ENCODE results near the gene CKS1B.

The CKS1B gene

DNA sequence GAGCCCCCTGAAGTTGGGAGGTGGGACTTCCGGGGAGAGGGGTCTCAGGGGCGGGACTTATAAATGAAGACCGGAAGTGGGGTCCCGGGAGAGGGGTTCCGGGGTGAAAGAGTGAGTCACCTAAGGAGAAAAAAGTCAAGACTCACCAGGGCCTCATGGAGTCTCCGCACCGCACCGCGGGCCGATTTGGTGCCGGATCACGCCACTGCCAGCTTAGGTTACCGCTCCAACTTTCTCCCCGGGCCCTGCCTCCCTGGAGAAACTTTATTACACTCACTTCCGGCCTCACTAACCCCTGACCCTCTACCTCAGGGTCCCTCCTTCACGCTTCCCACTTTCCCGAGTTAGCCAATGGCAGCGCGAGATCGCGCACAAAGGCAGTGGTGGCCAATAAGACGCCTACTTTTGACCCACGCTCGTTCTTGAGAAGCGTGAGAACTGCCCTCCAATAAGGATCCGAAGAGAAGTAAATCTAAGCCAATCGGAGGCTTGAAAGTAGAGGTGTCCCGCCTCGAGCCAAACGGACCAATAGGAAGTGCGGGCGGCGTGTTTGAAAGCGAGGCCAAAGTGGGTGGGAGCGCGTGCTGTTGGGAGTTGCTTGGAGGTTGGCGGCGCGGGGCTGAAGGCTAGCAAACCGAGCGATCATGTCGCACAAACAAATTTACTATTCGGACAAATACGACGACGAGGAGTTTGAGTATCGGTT is at the start of gene CKS1B:
CKS1B (plus strand) TSS at position 580 of the 706 bp plus-strand sequence; CDS start at position 645, 65 bp downstream.
- peak; percentile 91 for DNase-seq (ENCODE audit: low spot score)

DNA sequence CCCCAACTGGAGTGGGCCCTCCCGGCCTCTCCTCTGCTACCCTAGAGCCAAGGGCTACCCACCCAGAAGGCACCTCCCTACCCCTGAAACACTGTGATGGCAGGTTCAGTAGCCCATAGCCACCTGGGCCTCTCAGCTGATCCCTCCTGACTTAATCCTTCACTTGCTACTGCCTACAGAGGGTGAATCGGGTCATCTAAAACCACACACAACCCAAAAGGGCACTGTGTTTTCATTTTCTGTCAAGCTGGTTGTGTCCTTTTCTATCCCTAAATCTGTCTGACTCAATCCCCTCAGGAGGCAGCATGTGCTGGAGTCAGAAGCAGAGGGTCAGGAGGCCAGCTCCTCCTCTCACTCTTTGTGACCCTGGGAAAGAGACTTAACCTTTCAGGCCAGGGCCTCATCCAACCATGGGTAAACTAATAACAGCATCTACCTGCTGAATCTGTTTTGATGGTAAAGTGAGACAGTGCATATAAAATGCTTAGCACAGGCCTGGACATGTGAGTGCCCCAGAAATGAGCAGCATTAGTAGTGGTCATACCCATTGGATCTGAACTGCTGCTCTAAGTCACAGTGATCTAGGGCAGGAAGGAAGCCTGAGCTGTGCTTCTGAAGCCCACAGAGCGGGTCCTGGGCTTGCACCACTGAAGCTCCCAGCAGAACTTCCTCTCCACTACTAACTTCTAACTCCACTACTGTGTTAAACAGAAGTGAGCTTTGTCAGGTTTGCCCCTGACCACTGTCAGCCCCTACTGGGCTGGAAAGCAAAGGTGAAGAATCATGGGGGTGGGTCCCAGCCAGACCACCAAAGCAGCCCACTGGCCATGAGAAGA is 48.9 kb upstream of the CKS1B start:
- no peak for DNase-seq (ENCODE audit: low spot score)

DNA sequence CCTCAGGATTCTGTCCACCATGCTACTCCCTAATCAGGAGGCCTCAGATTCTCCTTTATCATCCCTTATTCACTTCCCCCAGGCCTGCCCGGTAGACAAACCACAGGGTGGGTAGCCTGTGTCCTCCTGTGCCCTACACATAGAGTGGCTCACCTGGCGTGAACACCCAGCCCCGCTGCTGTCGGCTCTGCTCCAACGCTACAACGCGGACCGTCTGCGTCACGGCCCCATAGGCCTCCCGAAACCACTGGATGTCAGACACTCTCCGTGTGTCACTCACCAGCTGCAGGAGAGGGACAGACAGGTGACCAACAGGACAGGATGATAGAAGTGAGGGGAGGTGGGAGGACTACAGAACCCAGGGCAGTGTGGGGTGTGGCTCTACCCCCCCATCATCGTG is 48.3 kb upstream of the CKS1B start:
- DNase-seq (ENCODE audit: low spot score) = no peak

DNA sequence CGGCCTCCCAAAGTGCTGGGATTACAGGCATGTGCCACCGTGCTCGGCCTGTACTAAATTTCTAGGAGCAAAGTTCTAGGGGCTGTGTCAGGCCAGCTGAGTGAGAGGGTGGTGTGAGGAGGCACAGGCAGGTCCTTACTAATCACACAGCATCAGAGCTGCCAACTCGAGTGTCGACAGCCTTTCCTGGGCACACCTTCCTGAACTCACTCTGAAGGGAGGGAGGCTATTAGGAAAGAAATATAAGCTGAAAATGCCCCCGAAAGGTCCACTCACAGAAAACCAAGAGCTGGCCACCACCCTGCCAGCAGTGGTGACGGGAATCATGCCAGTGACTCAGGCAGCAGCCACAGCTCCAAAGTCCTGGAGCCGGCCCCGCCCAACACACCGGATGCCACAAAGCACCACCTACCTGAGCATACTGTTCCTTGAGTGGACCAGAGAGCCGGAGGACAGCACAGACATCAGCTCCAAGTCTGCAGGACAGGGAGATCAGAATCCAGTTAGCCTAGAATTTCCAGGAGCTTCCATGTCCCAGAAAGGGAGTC is 42.5 kb upstream of the CKS1B start:
- peak; percentile 30 for DNase-seq (ENCODE audit: low spot score)

DNA sequence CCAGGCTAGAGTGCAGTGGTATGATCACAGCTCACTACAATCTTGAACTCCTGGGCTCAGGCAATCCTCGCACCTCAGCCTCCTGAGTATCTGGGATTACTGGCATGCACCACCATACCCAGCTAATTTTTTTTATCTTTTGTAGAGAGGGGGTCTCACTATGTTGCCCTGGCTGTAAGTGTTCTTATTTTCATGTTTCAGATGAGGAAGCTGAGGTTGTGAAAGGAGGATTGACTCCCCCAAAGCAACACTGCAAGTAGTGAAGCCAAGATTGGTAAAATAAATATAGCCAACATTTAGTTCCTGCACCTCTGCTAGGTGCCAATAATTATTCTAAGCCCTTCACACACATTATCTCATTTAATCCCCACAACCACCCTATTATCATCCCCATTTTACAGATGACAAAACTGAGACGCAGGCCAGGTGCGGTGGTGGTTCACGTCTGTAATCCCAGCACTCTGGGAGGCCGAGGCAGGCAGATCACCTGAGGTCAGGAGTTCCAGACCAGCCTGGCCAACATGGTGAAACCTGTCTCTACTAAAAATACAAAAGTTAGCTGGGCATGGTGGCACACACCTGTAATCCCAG is 40.0 kb upstream of the CKS1B start:
- no peak for DNase-seq (ENCODE audit: low spot score)

DNA sequence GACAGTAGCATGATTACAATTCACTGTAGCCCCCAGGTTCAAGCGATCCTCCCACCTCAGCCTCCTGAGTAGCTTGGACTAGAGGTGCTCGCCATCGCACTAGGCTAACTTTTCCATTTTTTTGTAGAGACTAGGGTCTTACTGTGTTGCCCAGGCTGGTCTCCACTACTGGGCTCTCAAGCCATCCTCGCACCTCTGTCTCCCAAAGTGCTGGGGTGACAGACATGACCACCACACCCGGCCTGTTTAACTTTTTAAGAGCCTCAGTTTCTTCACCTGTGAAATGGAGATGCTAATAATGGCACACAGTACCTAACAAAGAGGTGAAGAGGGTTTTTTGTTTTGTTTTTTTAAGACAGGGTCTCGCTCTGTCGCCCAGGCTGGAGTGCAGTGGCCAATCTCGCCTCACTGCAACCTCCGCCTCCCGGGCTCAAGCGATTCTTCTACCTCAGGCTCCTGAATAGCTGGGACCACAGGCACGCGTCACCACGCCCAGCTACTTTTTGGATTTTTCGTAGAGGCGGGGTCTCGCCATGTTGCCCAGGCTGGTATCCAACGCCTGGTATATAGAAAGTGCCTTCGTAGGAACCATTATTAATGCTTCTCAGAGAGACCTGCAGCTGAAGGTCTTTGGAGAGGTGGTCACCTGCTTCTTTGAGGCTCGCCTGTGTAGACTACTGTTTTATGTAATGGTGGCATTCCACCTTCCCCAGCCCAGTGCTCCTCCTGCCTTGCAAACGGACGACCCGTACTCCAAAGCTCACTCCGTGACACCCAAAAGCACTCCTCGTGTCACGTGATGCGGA is 38.5 kb upstream of the CKS1B start:
- DNase-seq (ENCODE audit: low spot score) = no peak

DNA sequence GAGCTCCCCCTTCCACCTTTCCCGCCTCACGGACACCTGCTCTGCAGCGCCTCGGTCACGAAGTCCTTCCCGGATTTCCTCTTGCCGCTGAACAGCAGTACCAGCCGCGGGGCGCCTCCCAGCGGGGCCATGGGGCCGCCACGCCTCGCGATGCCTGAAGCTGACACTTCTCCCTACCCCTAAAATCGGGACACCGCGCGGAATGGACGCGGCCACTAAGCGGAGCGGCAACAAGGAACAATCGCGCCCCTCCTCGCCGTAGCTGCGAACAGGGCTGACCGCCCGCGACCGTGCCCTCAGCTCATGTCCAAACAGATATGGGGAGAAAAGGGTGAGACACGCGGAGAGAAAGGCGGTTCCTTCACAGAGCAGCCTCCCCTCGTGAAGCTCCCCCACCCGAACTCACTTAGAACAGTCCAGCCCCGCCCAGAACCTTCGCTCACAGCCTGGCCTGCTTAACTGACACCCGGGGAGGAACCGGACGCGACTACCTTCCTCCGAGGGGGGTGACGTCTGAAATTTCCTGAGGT is 37.9 kb upstream of the CKS1B start, which contains the start of gene PMVK:
PMVK (minus strand) TSS at position 165 of the 530 bp plus-strand sequence; CDS start at position 131, 34 bp downstream.
- peak; percentile 97 for DNase-seq (ENCODE audit: low spot score)

DNA sequence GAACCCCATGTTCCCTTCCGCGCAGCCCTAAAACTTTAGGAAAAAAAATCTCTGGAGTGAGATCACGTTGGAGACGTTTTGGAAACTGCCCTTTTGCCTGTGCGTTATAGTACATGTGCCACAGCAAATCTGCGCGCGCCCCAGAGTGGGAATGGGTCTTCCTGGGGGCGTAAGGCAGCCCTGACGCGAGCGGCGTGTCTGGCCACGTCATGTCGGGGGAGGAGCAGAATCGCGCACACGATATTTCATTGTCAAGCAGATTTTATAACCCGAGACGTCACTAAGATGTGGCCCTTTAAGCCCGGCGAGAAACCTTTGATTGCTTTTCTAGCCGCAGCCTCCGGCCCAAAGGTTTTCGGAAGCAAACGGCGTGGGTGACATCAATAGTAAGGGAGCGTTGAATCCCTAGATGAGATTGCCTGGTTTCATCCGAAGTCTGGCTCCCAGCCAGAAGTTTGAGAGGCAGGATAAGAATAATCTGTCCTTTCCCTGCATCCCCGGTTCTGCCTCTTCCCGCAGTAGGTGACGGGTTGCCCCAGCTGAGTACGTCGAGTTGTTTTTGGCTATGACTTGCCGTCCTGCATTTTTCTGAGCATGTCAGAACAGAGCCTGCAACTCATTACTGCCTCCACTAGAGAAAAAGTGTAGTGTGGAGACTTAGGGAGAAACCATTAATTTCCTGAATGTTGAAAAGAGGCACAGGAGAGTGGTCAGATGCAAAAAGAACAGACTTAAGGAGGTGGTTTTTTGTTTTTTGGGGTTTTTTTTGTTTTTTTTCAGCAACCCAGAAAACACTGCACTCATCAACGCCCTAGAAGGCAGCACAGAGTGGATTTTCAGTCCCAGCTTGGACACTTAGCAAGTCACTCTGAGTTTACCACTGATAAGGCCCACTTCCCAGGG is 37.1 kb upstream of the CKS1B start:
- DNase-seq (ENCODE audit: low spot score) = peak; percentile 95

DNA sequence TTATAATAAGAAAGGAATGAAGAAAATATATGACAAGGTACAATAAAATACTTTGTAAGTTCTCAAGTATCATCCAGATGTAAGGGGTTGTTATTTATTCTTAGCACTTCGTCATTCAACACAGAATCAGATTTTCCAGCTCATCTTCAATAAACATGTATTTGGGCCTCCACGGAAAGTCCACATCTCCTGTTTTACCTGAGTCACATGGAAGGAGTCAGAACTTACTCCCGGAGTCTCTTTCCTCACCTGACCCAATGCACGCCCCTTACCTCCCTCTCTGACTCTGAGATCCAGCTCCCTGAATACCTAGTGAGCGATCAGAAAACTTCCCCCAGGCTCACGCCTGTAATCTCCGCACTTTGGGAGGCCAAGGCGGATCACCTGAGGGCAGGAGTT is 36.5 kb upstream of the CKS1B start:
- no peak for DNase-seq (ENCODE audit: low spot score)

DNA sequence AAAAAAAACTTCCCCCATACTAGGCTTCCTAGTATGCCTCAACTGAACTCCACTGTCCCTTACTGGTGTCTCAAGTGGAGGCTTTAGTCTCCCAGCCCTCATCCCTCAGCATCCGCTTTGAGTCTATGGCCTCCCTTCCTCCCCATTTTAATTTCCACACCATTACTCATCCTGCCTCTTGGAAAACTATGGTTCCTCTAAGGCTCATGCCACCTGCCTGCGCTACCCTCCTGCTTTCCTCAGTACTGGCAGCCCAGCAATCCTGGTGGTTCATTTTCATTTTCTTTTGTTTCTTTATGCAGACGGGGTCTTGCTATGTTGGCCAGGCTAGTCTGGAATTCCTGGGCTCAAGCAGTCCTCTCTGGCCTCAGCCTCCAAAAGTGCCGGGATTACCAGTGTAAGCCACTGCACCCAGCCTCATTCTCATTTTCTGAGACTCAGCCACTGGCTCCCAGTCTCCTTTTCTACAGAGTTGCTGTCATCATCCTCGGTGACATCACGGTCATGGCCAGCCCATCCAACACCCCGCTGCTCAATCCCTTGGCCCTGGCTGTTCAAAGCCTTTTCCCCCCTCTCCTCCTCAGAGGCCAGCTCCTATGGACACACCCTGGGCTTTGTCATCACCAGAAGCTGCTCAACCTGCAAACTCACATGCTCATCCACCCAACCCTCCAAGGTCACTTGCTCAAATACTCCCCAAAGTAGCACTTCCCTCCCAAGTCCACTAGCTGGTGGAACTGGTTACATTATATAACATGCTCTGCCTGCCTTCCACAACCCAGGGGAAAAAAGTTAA is 35.7 kb upstream of the CKS1B start:
- no peak for DNase-seq (ENCODE audit: low spot score)

DNA sequence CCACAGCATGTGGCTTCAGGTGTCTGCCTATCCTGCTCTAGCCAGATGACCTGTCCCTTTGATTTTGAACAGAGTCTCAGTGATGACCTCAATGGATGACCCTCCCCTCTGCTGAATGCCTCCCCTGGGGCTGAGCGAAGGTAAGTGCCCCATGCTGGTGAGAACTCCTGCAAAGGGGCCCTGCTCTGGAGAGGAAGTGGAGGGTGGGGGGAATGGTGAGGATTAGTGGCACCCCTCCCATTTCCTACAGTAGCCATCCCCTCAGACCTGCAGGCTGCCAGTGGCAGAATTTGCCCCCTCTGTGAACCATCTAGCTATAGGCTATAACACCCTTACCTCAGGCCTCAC is 34.3 kb upstream of the CKS1B start:
- DNase-seq (ENCODE audit: low spot score) = no peak

DNA sequence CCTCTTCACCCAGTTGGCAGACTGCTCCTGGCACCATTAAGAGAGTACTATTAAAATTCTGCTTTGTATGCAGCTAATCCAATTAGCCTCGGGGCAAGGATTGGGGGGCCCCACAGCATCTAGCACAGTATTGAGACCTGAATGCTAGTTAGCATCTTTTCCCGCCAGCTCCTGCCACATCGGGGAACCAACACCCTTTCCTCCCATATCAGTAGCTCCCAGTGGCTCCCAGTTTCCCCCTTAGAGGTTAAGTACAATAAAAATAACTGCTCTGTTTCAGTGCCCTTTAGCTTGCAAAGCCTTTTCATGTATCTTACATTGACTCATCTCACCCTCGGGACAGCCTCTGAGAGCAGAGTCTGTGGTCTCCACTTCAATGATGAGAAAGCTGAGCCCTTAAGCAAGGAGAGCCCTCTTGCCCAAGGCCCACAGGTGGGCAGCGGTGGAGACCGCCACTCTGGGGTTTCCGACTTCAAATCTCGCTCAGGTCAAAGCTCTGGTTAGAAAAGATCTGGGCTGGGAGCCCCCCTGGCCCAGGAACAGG is 33.8 kb upstream of the CKS1B start:
- DNase-seq (ENCODE audit: low spot score) = no peak

DNA sequence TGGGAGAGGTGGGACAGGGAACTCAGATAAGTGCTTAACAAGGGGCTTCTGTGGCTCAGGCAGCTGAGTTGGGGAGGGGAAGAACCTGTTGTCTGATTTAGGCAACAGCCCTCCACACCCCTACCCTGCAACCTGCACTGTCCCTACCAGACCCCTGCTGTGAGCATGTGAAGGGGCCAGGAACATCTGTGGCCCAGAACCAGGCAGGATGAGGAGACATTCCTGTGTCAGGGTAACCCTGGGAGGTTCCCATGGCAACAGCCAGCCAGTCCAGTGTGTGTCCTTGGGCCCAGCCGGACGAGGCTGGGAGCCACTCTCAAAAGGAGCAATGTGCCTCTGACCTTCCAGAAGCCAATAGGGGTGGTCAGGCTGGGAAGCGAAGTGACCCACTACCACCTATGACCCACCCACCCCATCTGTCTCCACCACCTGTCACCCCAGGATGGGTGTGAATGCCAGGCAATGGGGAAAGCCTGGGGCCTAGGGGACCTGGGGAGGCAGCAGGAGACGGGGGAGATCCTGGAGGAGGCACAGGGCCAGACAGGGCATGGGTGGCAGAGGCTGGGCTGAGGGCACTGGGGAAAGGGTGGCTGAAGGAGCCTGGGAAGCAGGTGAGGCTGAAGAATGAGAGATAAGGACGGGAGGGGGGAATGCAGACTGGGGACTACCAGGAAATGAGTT is 33.0 kb upstream of the CKS1B start:
- DNase-seq (ENCODE audit: low spot score) = no peak

DNA sequence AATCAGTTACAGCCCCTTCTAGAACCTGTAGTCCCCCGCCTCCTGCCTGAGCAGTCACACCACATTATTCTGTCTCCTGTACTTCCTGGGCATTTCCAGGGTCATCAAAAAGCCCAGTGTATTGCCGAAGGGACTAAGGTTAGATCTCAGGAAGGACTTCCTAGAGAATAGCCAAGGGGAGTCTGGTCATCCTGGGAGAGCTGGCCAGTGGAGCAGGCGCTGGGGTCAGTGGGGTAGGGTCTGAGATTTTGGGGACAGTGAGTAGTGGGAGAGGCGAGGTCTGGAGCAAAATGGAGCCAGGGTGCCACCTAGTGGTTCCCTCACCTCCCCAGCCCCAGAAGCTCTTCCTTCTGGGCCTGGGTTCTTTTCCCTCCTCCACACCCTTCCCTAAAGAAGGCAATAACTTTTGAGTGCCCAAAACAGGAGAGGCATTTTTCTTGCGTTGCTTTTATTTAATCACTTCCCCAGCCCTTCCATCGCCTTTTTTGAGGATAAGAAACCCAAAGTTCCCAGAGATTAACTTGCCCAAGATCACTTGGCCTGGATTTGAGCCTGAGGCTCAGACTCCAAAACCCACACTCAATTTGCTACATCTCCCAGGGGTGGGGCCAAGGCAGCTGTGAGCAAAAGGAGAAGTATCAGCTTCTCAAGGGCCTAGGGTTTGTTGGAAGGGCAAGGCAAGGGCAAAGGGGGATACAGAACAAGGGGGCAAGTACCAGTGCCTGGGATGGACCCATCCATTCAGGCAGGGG is 30.7 kb upstream of the CKS1B start:
- peak; percentile 62 for DNase-seq (ENCODE audit: low spot score)

DNA sequence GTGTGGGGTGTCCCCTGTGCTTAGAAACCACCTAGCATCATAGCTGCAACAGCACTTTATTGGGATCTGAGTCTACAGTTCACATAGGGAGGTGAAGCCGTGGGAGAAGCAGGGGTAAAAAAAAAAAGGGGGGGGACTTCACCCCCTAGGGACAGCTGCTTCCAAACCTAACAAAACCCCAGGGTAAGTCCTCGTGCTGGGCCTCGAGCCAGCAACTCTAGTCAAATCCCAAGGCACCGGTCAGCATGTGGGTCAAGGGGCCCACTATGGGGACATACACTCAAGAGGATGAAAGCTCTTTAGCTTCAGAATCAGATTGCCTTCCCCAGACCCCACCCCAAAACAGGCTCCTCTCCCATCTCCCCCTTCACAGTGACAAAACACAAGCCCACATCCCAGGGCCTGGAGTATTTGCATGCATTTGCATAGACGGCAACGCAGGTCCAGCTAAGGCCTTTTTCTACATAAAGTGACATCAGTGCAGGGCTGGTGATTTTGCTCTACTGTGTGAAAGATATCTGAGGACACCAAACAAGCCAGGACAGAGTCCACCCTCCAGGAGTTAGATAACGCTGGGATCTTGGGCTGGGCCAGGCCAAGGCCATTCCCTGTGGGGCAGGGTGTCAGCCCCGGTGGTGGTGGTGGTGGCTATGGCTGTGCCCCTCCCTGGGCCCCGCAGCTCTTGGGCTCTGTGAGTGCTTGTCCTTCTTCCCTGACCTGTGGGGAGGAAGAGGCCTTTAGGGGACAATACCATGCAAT is 29.9 kb upstream of the CKS1B start:
- DNase-seq (ENCODE audit: low spot score) = no peak

DNA sequence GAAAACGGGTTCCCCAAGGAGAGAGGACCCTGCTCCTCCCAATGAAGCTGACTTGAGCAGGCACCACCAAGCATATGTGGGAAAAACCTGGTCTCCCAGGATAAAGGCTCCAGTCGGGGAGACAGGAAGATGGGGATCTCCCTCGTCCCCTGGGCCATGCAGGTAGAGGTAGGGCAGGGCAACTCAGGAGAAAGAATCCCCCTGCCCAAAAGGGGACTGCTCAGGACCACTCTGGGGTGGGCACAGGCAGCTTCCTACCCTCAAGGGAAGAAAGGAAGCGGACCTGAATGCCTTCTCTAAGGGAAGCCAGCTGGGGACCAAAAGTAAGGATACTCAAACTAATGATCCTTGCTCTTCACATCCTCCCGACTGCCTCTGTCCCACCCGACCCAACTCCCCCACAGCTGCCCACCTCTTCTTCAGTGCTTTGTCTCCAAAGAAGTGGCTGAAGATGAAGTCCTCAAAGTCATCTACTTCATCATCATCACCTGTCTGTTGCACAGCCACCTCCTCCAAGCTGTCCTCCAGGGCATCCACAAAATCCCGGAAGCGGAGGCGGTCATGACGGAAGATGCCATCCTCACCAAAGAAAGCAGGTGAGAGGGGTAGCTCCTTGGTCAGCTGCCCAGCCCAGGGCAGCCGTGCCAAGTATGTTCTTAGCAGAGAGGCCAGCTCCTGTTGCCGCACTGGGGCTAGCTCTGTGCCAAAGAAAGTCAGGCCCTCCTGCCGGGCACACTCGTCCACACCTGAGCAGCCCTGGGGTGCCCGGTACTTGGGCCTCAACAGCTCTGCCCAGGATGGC is 29.1 kb upstream of the CKS1B start:
- DNase-seq (ENCODE audit: low spot score) = no peak
